ENCODE data around the gene GNG10. TPM values are rescaled to one million over a fixed set of nuclear protein-coding genes. Genes with fewer than 3 reads are reported as not detected.

GNG10 gene
- total and polyA plus RNA-seq, 9 of the 15 experiments (the other 6 are each of a cell fraction or from before 2014, with no cell fraction given), result 13.1 to 37.8 (median 28.4) TPM

DNA sequence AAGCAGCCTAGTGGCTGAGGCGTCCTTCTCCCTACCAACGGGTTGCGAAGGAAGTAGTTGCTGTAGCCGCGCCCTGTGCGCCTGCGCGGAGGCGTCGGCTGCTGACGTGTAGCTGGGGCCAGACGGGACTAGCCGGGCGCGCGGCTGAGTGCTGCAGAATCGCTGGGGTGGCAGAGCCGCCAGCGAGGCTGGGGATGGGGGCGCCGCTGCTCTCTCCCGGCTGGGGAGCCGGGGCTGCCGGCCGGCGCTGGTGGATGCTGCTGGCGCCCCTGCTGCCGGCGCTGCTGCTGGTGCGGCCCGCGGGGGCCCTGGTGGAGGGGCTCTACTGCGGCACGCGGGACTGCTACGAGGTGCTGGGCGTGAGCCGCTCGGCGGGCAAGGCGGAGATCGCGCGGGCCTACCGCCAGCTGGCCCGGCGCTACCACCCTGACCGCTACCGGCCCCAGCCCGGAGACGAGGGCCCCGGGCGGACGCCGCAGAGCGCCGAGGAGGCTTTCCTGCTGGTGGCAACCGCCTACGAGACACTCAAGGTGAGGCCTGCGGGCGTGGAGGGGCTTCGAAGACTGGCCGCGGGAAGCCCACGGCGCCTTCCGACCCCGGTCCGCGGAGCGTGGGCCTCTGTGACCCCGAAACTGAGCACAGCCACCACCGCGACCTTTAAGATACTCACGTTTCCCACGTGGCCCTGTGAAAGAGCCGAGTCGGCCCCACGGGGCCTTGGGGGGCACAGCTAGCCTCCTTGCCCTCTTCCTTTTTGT, 30.0 kb upstream of the GNG10 start, which contains the start of gene DNAJC25 (continued):
- TF ChIP-seq XRCC5 (IDR thresholded peaks at IDR 0.05; ENCODE audit: low read depth, low read length) (peak; percentile 2; the same call in 1 of the 2 replicates), SNRNP70 (optimal IDR thresholded peaks at IDR 0.05; ENCODE audit: low read depth, low read length) (no peak), MECOM (CRISPR knock-in tag; IDR thresholded peaks at IDR 0.05) (no peak), HDAC1 (IDR thresholded peaks at IDR 0.05) (no peak), ATF1 (CRISPR knock-in tag; IDR thresholded peaks at IDR 0.05) (no peak; the same call in 1 of the 2 replicates), ATF1 (tag; IDR thresholded peaks at IDR 0.05) (peak; percentile 95), IRF2 (CRISPR knock-in tag; IDR thresholded peaks at IDR 0.05) (no peak), SMARCB1 (IDR thresholded peaks at IDR 0.05; ENCODE audit: insufficient read length, low read depth) (no peak), ZNF384 (IDR thresholded peaks at IDR 0.05; ENCODE audit: low read depth, low read length) (no peak), TCFL5 (CRISPR knock-in tag; conservative IDR thresholded peaks at IDR 0.05) (no peak), BMI1 (IDR thresholded peaks at IDR 0.05; ENCODE audit: low read length) (0 out of 2 replicates have a peak, but pooled peaks have one; percentile 33), MEF2D (tag; conservative IDR thresholded peaks at IDR 0.05; ENCODE audit: low read depth) (no peak), ZBED1 (IDR thresholded peaks at IDR 0.05) (no peak), ZNF253 (CRISPR knock-in tag; conservative IDR thresholded peaks at IDR 0.05) (no peak), KAT2B (IDR thresholded peaks at IDR 0.05; ENCODE audit: low read depth, low read length) (no peak)
- TF ChIP-seq, protein P1, sequence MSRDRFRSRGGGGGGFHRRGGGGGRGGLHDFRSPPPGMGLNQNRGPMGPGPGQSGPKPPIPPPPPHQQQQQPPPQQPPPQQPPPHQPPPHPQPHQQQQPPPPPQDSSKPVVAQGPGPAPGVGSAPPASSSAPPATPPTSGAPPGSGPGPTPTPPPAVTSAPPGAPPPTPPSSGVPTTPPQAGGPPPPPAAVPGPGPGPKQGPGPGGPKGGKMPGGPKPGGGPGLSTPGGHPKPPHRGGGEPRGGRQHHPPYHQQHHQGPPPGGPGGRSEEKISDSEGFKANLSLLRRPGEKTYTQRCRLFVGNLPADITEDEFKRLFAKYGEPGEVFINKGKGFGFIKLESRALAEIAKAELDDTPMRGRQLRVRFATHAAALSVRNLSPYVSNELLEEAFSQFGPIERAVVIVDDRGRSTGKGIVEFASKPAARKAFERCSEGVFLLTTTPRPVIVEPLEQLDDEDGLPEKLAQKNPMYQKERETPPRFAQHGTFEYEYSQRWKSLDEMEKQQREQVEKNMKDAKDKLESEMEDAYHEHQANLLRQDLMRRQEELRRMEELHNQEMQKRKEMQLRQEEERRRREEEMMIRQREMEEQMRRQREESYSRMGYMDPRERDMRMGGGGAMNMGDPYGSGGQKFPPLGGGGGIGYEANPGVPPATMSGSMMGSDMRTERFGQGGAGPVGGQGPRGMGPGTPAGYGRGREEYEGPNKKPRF (IDR thresholded peaks at IDR 0.05; ENCODE audit: low read depth, low read length), result no peak
- TF ChIP-seq, protein P2, sequence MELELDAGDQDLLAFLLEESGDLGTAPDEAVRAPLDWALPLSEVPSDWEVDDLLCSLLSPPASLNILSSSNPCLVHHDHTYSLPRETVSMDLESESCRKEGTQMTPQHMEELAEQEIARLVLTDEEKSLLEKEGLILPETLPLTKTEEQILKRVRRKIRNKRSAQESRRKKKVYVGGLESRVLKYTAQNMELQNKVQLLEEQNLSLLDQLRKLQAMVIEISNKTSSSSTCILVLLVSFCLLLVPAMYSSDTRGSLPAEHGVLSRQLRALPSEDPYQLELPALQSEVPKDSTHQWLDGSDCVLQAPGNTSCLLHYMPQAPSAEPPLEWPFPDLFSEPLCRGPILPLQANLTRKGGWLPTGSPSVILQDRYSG (tag; conservative IDR thresholded peaks at IDR 0.05; ENCODE audit: low read depth), result no peak
- TF ChIP-seq, protein P3, sequence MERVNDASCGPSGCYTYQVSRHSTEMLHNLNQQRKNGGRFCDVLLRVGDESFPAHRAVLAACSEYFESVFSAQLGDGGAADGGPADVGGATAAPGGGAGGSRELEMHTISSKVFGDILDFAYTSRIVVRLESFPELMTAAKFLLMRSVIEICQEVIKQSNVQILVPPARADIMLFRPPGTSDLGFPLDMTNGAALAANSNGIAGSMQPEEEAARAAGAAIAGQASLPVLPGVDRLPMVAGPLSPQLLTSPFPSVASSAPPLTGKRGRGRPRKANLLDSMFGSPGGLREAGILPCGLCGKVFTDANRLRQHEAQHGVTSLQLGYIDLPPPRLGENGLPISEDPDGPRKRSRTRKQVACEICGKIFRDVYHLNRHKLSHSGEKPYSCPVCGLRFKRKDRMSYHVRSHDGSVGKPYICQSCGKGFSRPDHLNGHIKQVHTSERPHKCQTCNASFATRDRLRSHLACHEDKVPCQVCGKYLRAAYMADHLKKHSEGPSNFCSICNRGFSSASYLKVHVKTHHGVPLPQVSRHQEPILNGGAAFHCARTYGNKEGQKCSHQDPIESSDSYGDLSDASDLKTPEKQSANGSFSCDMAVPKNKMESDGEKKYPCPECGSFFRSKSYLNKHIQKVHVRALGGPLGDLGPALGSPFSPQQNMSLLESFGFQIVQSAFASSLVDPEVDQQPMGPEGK (CRISPR knock-in tag; IDR thresholded peaks at IDR 0.05; ENCODE audit: borderline replicate concordance), result no peak
- TF ChIP-seq, protein P4, sequence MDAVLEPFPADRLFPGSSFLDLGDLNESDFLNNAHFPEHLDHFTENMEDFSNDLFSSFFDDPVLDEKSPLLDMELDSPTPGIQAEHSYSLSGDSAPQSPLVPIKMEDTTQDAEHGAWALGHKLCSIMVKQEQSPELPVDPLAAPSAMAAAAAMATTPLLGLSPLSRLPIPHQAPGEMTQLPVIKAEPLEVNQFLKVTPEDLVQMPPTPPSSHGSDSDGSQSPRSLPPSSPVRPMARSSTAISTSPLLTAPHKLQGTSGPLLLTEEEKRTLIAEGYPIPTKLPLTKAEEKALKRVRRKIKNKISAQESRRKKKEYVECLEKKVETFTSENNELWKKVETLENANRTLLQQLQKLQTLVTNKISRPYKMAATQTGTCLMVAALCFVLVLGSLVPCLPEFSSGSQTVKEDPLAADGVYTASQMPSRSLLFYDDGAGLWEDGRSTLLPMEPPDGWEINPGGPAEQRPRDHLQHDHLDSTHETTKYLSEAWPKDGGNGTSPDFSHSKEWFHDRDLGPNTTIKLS (IDR thresholded peaks at IDR 0.05; ENCODE audit: borderline replicate concordance, low read depth), result peak; percentile 92
- TF ChIP-seq, protein P5, sequence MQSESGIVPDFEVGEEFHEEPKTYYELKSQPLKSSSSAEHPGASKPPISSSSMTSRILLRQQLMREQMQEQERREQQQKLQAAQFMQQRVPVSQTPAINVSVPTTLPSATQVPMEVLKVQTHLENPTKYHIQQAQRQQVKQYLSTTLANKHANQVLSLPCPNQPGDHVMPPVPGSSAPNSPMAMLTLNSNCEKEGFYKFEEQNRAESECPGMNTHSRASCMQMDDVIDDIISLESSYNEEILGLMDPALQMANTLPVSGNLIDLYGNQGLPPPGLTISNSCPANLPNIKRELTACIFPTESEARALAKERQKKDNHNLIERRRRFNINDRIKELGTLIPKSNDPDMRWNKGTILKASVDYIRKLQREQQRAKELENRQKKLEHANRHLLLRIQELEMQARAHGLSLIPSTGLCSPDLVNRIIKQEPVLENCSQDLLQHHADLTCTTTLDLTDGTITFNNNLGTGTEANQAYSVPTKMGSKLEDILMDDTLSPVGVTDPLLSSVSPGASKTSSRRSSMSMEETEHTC (IDR thresholded peaks at IDR 0.05), result no peak

Data from K562 (cell line).